GM23338 (cell line): ENCODE results near the gene MANBA. TPM values are rescaled to one million over a fixed set of nuclear protein-coding genes. Genes with fewer than 3 reads are reported as not detected.

ENCODE experiments used
- ATAC-seq: fragments of 200-7000 bp; cut with Tn5 transposase; 3 replicates; pipeline ENCODE4 v1.9.1; 2020
- DNase-seq: peaks from one replicate; pipeline ENCODE4 v3.0.0-alpha.2; 2015; ENCODE audit warnings: low spot score
- H2AFZ ChIP-seq: fragments of 200-600 bp; sonication (generic); 2 replicates; pipeline ENCODE4 v1.8.0; 2016; ENCODE audit warnings: antibody characterized with exemption, mild to moderate bottlenecking, moderate library complexity
- H3F3A ChIP-seq: fragments of 200-600 bp; sonication (generic); replicated peaks from 2 replicates; pipeline ENCODE4 v1.8.0; 2017; ENCODE audit warnings: antibody characterized with exemption, mixed run types, low read depth
- H3K27ac ChIP-seq: fragments of 200-600 bp; sonication (generic); 2 replicates; pipeline ENCODE4 v1.6.1; 2016; ENCODE audit warnings: low read depth
- H3K27me3 ChIP-seq: fragments of 200-600 bp; sonication (generic); 2 replicates; pipeline ENCODE4 v1.8.0; 2016; ENCODE audit warnings: mild to moderate bottlenecking, mixed run types, moderate library complexity; ENCODE audit not compliant: insufficient read depth
- H3K36me3 ChIP-seq: fragments of 200-600 bp; sonication (generic); 2 replicates; pipeline ENCODE4 v1.8.0; 2016; ENCODE audit warnings: mild to moderate bottlenecking; ENCODE audit not compliant: insufficient read depth
- H3K4me1 ChIP-seq: fragments of 200-600 bp; sonication (generic); 2 replicates; pipeline ENCODE4 v1.8.0; 2016; ENCODE audit warnings: mild to moderate bottlenecking, moderate library complexity; ENCODE audit not compliant: insufficient read depth
- H3K4me2 ChIP-seq: fragments of 200-600 bp; sonication (generic); 2 replicates; pipeline ENCODE4 v1.7.1; 2017; ENCODE audit warnings: mixed run types
- H3K4me3 ChIP-seq: fragments of 200-600 bp; sonication (generic); 2 replicates; pipeline ENCODE4 v1.6.1; 2016; ENCODE audit warnings: mixed run types
- H3K79me2 ChIP-seq: fragments of 200-600 bp; sonication (generic); replicated peaks from 2 replicates; pipeline ENCODE4 v1.8.0; 2017; ENCODE audit warnings: mild to moderate bottlenecking; ENCODE audit not compliant: insufficient read depth
- H3K9me2 ChIP-seq: fragments of 200-600 bp; sonication (generic); 2 replicates; pipeline ENCODE4 v1.8.0; 2017; ENCODE audit not compliant: insufficient read depth
- H4K20me1 ChIP-seq: fragments of 200-600 bp; sonication (generic); replicated peaks from 2 replicates; pipeline ENCODE4 v1.8.0; 2017; ENCODE audit warnings: mild to moderate bottlenecking; ENCODE audit not compliant: insufficient read depth
- H3K27ac Mint-ChIP-seq: 2 replicates; pipeline ENCODE4 v1.8.0; 2020; ENCODE audit warnings: inconsistent platforms, mild to moderate bottlenecking, moderate library complexity, mixed read lengths
- H3K27me3 Mint-ChIP-seq: 3 replicates; pipeline ENCODE4 v1.8.0; 2022; ENCODE audit warnings: low read depth, mild to moderate bottlenecking, moderate library complexity, mixed read lengths, inconsistent platforms; ENCODE audit not compliant: insufficient read depth, poor library complexity
- H3K36me3 Mint-ChIP-seq: 3 replicates; pipeline ENCODE4 v1.8.0; 2021; ENCODE audit warnings: low read depth, mild to moderate bottlenecking, inconsistent platforms, moderate library complexity, mixed read lengths
- H3K4me1 Mint-ChIP-seq: 3 replicates; pipeline ENCODE4 v1.8.0; 2020; ENCODE audit warnings: mild to moderate bottlenecking, inconsistent platforms, mixed read lengths
- H3K4me3 Mint-ChIP-seq: 3 replicates; pipeline ENCODE4 v1.8.0; 2021; ENCODE audit warnings: moderate library complexity, mild to moderate bottlenecking, inconsistent platforms, mixed read lengths
- H3K9me3 Mint-ChIP-seq: 3 replicates; pipeline ENCODE4 v1.8.0; 2020; ENCODE audit warnings: moderate library complexity, mild to moderate bottlenecking, inconsistent platforms, mixed read lengths
- CREB1 ChIP-seq: fragments of 250-450 bp; sonication (Bioruptor Pico); IDR thresholded peaks from 2 replicates; pipeline ENCODE4 v1.5.0; 2020; ENCODE audit warnings: low read depth, mild to moderate bottlenecking, moderate library complexity
- CTCF ChIP-seq, 2 experiments: fragments of 200-600 bp in 1 of 2; sonication (generic) in 1 of 2; conservative IDR thresholded peaks; 2 replicates each; pipeline versions ENCODE4 v1.5.1 to v1.6.1; 2016 to 2017; ENCODE audit warnings: antibody characterized with exemption in 2 of 2, low read depth in 2 of 2, mild to moderate bottlenecking in 2 of 2, moderate library complexity in 1 of 2
- ETS1 ChIP-seq: IDR thresholded peaks from 2 replicates; pipeline ENCODE4 v1.6.1; 2016; ENCODE audit warnings: antibody characterized with exemption
- EZH2 ChIP-seq: fragments of 200-600 bp; sonication (generic); IDR thresholded peaks from one replicate; pipeline ENCODE4 v1.8.0; 2017; ENCODE audit warnings: antibody characterized with exemption, mild to moderate bottlenecking, low read depth; ENCODE audit not compliant: unreplicated experiment
- EZH2phosphoT487 ChIP-seq: fragments of 200-600 bp; sonication (generic); IDR thresholded peaks from one replicate; pipeline ENCODE4 v1.8.1; 2018; ENCODE audit warnings: antibody characterized with exemption; ENCODE audit not compliant: unreplicated experiment
- JUNB ChIP-seq: IDR thresholded peaks from one replicate; pipeline ENCODE4 v1.6.1; 2016; ENCODE audit warnings: antibody characterized with exemption; ENCODE audit not compliant: unreplicated experiment
- NANOG ChIP-seq: IDR thresholded peaks from 2 replicates; pipeline ENCODE4 v1.6.1; 2016; ENCODE audit warnings: antibody characterized with exemption, borderline replicate concordance
- REST ChIP-seq: IDR thresholded peaks from one replicate; pipeline ENCODE4 v1.6.1; 2018; ENCODE audit warnings: antibody characterized with exemption; ENCODE audit not compliant: unreplicated experiment
- STAT1 ChIP-seq: IDR thresholded peaks from one replicate; pipeline ENCODE4 v1.6.1; 2016; ENCODE audit warnings: antibody characterized with exemption; ENCODE audit not compliant: unreplicated experiment
- ZNF114 ChIP-seq: fragments of 250-450 bp; sonication (Bioruptor Pico); IDR thresholded peaks from 2 replicates; pipeline ENCODE4 v1.5.0; 2020; ENCODE audit warnings: mild to moderate bottlenecking, moderate library complexity
- polyA plus RNA-seq: library from polyadenylated mRNA; unstranded; fragments of >200 nt; fragmentation: Nextera tagmentation; extraction: Ambion mirVana; gene quantifications from 2 replicates; pipeline ENCODE4 v1.2.1, GENCODE V29; 2016
- total RNA-seq: library from RNA; depleted of rRNA; stranded (reverse); fragments of >200 nt; shearing (Covaris generic); gene quantifications from 2 replicates; pipeline ENCODE4 v1.2.3, GENCODE V29; 2014

Gene MANBA
- total and polyA plus RNA-seq, 2 experiments from 2014 or later = 13.2 to 54.3 TPM

GRCh38 chr4:102616636-102617035 is 144.1 kb downstream of the MANBA start:
- peaks cover 2% of the 10 kb centered on the region for H3K27me3 Mint-ChIP-seq
- Histone ChIP-seq H3K4me1 (peaks cover 21% of the 10 kb centered on the region), H3K27ac (peak overlapping the region; percentile 79), H2AFZ (no peak overlapping the region), H3K4me3 (no peak overlapping the region), H3K79me2 (no peaks in the 10 kb centered on the region), H3K27me3 (no peaks in the 10 kb centered on the region), H3K4me2 (peak overlapping the region; percentile 49), H4K20me1 (no peaks in the 10 kb centered on the region), H3K36me3 (no peaks in the 10 kb centered on the region), H3K9me2 (0 out of 2 replicates have a peak, but pooled peaks cover 4% of the 10 kb centered on the region), H3F3A (no peaks in the 10 kb centered on the region)
- TF ChIP-seq EZH2phosphoT487 = no peak
- no peak for TF ChIP-seq ETS1
- no peak for TF ChIP-seq CREB1 (CRISPR knock-in tag)
- TF ChIP-seq STAT1 = no peak
- TF ChIP-seq CTCF (conservative IDR thresholded peaks at IDR 0.05; ENCODE audit: low read depth in 2 of 2) = 0 out of 4 replicates have a peak, but pooled peaks of 1 of the 2 experiments have one; percentile 19
- TF ChIP-seq ZNF114 (CRISPR knock-in tag) = no peak
- no peak for TF ChIP-seq REST
- peak; percentile 64 for ATAC-seq
- H3K27ac Mint-ChIP-seq = peak overlapping the region; percentile 31
- no peaks in the 10 kb centered on the region for H3K9me3 Mint-ChIP-seq
- peak; percentile 77 for DNase-seq
- no peak overlapping the region for H3K4me3 Mint-ChIP-seq
- peaks cover 39% of the 10 kb centered on the region for H3K4me1 Mint-ChIP-seq
- H3K36me3 Mint-ChIP-seq = peaks cover 6% of the 10 kb centered on the region; the same call in 2 of the 3 replicates

- Mint-ChIP-seq H3K4me1 (peaks cover 32% of the 10 kb centered on the region), H3K9me3 (no peaks in the 10 kb centered on the region), H3K27ac (peak overlapping the region; percentile 66; the same call in 1 of the 2 replicates), H3K36me3 (peaks cover 6% of the 10 kb centered on the region; the same call in 2 of the 3 replicates), H3K4me3 (no peak overlapping the region), H3K27me3 (peaks cover 2% of the 10 kb centered on the region)
- no peak overlapping the region; the same call in 1 of the 2 replicates for H3K27ac ChIP-seq
- H3K4me3 ChIP-seq = no peak overlapping the region
- H3F3A ChIP-seq = no peaks in the 10 kb centered on the region
- H2AFZ ChIP-seq = no peak overlapping the region
- ATAC-seq (no peak), DNase-seq (peak; percentile 40)
- H3K9me2 ChIP-seq = 0 out of 2 replicates have a peak, but pooled peaks cover 4% of the 10 kb centered on the region
- no peaks in the 10 kb centered on the region for H3K36me3 ChIP-seq
- no peak overlapping the region for H3K4me2 ChIP-seq
- peaks cover 21% of the 10 kb centered on the region for H3K4me1 ChIP-seq
- no peaks in the 10 kb centered on the region for H4K20me1 ChIP-seq
- no peaks in the 10 kb centered on the region for H3K79me2 ChIP-seq
- no peaks in the 10 kb centered on the region for H3K27me3 ChIP-seq
- TF ChIP-seq EZH2 = no peak
- no peak for TF ChIP-seq ZNF114 (CRISPR knock-in tag)
- TF ChIP-seq NANOG = no peak
- TF ChIP-seq JUNB = no peak
Measured at GRCh38 chr4:102614801-102615200, 146.0 kb downstream of the MANBA start.
